HL-60 (cell line): ENCODE results near the gene TAS2R1.

ENCODE experiments used
- DNase-seq, 2 experiments: peaks; one replicate each; pipeline ENCODE4 v3.0.0-alpha.2; 2010 to 2020; ENCODE audit warnings: low read depth in 1 of 2, low spot score in 1 of 2
- H3K27ac ChIP-seq: fragments of 250-450 bp; sonication (Bioruptor Pico); replicated peaks from 2 replicates; pipeline ENCODE4 v1.5.1; 2020; ENCODE audit warnings: mild to moderate bottlenecking, moderate library complexity
- H3K27me3 ChIP-seq: fragments of 250-450 bp; sonication (Bioruptor Pico); 2 replicates; pipeline ENCODE4 v1.5.1; 2021; ENCODE audit warnings: mild to moderate bottlenecking, moderate library complexity; ENCODE audit not compliant: insufficient read depth, poor library complexity, severe bottlenecking
- H3K4me3 ChIP-seq: replicated peaks from 2 replicates; pipeline ENCODE4 v1.5.1; 2011; ENCODE audit warnings: mild to moderate bottlenecking, control low read depth, low read length; ENCODE audit not compliant: insufficient read depth
- CTCF ChIP-seq: IDR thresholded peaks from one replicate; pipeline ENCODE4 v1.5.1; 2011; ENCODE audit warnings: low read length, control low read depth, inconsistent platforms; ENCODE audit not compliant: insufficient read depth
- GABPA ChIP-seq: IDR thresholded peaks from 2 replicates; pipeline ENCODE4 v1.6.1; 2012; ENCODE audit warnings: low read depth
- POLR2AphosphoS5 ChIP-seq: IDR thresholded peaks from 2 replicates; pipeline ENCODE4 v1.6.1; 2012; ENCODE audit warnings: low read depth
- REST ChIP-seq: IDR thresholded peaks from 2 replicates; pipeline ENCODE4 v1.6.1; 2012; ENCODE audit warnings: low read depth; ENCODE audit not compliant: insufficient replicate concordance
- SPI1 ChIP-seq: IDR thresholded peaks from 2 replicates; pipeline ENCODE4 v1.6.1; 2012; ENCODE audit warnings: low read depth, mild to moderate bottlenecking, borderline replicate concordance

TAS2R1 gene

GRCh38 chr5:9652295-9652694, 22.1 kb upstream of the TAS2R1 start:
- H3K4me3 ChIP-seq = no peak overlapping the region
- DNase-seq = no peak

GRCh38 chr5:9646843-9647242, 16.7 kb upstream of the TAS2R1 start:
- Histone ChIP-seq H3K27me3 (no peaks in the 10 kb centered on the region), H3K27ac (no peak overlapping the region), H3K4me3 (no peak overlapping the region)
- TF ChIP-seq REST (no peak), SPI1 (no peak), POLR2AphosphoS5 (no peak), GABPA (no peak), CTCF (no peak)
- no peak for DNase-seq

More at GRCh38 chr5:9652295-9652694, 22.1 kb upstream of the TAS2R1 start:
- no peaks in the 10 kb centered on the region for H3K27me3 ChIP-seq
- H3K27ac ChIP-seq = no peak overlapping the region
- TF ChIP-seq SPI1 (no peak), GABPA (no peak), CTCF (no peak), REST (no peak), POLR2AphosphoS5 (no peak)

- no peaks in the 10 kb centered on the region for H3K27me3 ChIP-seq
- no peak for DNase-seq
- H3K27ac ChIP-seq = no peak overlapping the region
- H3K4me3 ChIP-seq = no peak overlapping the region
- no peak for TF ChIP-seq CTCF
- TF ChIP-seq POLR2AphosphoS5 = no peak
- TF ChIP-seq REST = no peak
- no peak for TF ChIP-seq GABPA
- no peak for TF ChIP-seq SPI1
These were observed 14.5 kb upstream of the TAS2R1 start for GRCh38 chr5:9644630-9645029.
